Chondrocyte (in vitro differentiated cells): ENCODE measurements around the gene FANCG. TPM values are rescaled to one million over a fixed set of nuclear protein-coding genes. Genes with fewer than 3 reads are reported as not detected.
A peak's percentile ranks its signal among the peaks of the same experiment; 100 is the strongest.

Experiments
- DNase-seq: peaks from one replicate; pipeline ENCODE4 v3.0.0; 2021; ENCODE audit warnings: mixed read lengths, low spot score
- H3K27ac Mint-ChIP-seq: one replicate; pipeline ENCODE4 v1.8.0; 2021; ENCODE audit warnings: mild to moderate bottlenecking, moderate library complexity, mixed read lengths; ENCODE audit not compliant: unreplicated experiment
- H3K27me3 Mint-ChIP-seq: 2 replicates; pipeline ENCODE4 v1.8.0; 2021; ENCODE audit warnings: low read depth, mixed read lengths
- H3K36me3 Mint-ChIP-seq: 2 replicates; pipeline ENCODE4 v1.8.0; 2021; ENCODE audit warnings: low read depth, mixed read lengths
- H3K4me1 Mint-ChIP-seq: 2 replicates; pipeline ENCODE4 v1.8.0; 2021; ENCODE audit warnings: low read depth, mild to moderate bottlenecking, mixed read lengths
- H3K4me3 Mint-ChIP-seq: one replicate; pipeline ENCODE4 v1.8.0; 2021; ENCODE audit warnings: mild to moderate bottlenecking, moderate library complexity, mixed read lengths; ENCODE audit not compliant: unreplicated experiment
- H3K9me3 Mint-ChIP-seq: 2 replicates; pipeline ENCODE4 v1.8.0; 2021; ENCODE audit warnings: low read depth, mixed read lengths
- CTCF ChIP-seq: fragments of 200-600 bp; sonication (generic); IDR thresholded peaks from 2 replicates; pipeline ENCODE4 v1.5.0; 2021; ENCODE audit warnings: antibody characterized with exemption, mild to moderate bottlenecking, moderate library complexity
- total RNA-seq: library from RNA; stranded (reverse); gene quantifications from 3 replicates; pipeline ENCODE4 v1.2.1, GENCODE V29; 2021

The FANCG gene
- total RNA-seq, 1 donor from 2014 or later, result 14.9 TPM

DNA sequence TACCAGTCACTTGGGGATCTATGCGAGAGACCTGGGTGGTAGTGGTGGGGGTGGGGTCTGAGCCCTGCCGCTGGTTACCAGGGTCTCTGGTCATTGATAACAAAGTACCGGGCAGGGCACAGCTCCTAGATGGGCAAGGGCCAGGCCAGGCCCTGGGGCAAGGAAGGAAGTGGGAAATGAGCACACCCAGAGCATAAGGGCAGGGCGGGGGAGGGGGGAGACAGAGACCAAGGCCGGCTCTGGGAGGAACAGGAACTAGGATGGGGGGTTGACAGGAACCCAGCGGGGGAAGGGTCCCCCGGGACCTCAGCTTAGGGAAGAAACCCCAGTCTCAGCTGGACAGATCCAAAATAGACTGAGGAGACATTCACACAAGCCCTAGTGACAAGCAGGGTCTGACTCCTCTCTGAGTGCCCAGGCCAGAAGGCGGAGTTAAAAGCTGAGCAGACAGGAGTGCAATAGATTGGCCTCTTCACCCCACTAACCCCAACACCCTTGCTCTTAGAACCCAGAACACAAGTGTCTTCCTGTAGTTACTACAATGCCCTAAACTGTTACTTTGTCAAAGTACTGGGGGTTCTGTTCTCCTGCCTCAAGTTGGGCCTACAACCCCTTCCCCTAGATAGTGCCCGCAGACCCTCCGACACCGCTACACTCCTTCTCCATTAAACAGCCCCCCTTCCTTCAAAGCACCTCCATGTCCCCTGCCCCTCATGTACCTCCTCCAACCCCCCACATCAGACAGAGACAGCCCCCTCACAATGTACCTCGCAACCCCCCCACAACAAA lies 35.3 kb upstream of the FANCG start:
- no peaks in the 10 kb centered on the region for H3K36me3 Mint-ChIP-seq
- H3K27ac Mint-ChIP-seq, result peak overlapping the region; percentile 94
- no peak for DNase-seq
- peak overlapping the region; percentile 98 for H3K4me3 Mint-ChIP-seq
- H3K4me1 Mint-ChIP-seq, result peaks cover 51% of the 10 kb centered on the region
- no peaks in the 10 kb centered on the region for H3K27me3 Mint-ChIP-seq
- no peak for TF ChIP-seq CTCF
- no peaks in the 10 kb centered on the region for H3K9me3 Mint-ChIP-seq

DNA sequence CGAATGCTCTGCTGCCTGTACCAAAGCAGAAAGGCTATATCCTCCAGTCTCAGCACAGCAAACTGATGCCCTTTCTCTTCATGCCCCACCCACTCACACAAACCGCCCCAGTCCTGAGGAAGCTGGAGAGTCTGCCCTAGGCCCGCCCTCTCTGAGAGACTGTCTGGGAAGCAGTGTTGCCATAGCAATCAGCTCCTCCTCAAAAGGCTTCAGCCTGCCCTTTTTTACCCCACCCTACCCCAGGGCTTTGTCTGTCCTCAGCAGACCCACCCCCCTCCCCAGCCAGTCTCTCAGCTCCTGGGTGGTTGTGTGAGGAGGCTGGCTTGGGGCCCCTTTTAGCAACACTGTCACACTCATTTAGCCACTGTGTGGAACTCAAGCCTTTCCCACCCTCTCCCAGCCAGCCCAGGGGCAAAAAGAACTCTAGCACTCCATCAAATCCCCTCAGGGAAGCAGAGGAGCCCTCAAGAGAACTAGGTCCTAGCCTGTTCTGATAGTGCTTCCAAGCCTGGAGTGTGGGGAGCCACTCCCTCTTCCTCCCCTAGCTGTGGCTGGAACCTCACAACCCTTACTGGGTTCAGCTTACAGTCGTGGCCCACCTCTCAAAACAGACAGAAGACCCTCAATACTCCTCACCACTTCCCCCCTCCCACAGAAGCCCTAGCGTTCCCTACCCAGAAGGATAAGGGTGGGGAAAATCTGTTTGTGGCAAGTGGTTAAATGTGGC lies 34.5 kb upstream of the FANCG start:
- Mint-ChIP-seq H3K9me3 (no peaks in the 10 kb centered on the region), H3K4me3 (peak overlapping the region; percentile 98), H3K4me1 (peaks cover 59% of the 10 kb centered on the region), H3K27ac (peak overlapping the region; percentile 94), H3K27me3 (no peaks in the 10 kb centered on the region), H3K36me3 (no peaks in the 10 kb centered on the region)
- DNase-seq, result no peak
- no peak for TF ChIP-seq CTCF

- Mint-ChIP-seq H3K9me3 (no peaks in the 10 kb centered on the region), H3K4me3 (peak overlapping the region; percentile 86), H3K36me3 (peaks cover 4% of the 10 kb centered on the region), H3K27ac (peak overlapping the region; percentile 96), H3K4me1 (peaks cover 65% of the 10 kb centered on the region), H3K27me3 (no peaks in the 10 kb centered on the region)
- no peak for DNase-seq
- no peak for TF ChIP-seq CTCF
Observed at GRCh38 chr9:35112257-35113020, 32.7 kb upstream of the FANCG start.

- peaks cover 54% of the 10 kb centered on the region for H3K4me1 Mint-ChIP-seq
- H3K27me3 Mint-ChIP-seq, result no peaks in the 10 kb centered on the region
- H3K4me3 Mint-ChIP-seq, result peak overlapping the region; percentile 86
Observed at GRCh38 chr9:35111001-35111933, 31.5 kb upstream of the FANCG start.

More at GRCh38 chr9:35111001-35111933, 31.5 kb upstream of the FANCG start:
- peak; percentile 13 for TF ChIP-seq CTCF
- peak; percentile 99 for DNase-seq
- H3K27ac Mint-ChIP-seq, result peak overlapping the region; percentile 96
- H3K9me3 Mint-ChIP-seq, result no peaks in the 10 kb centered on the region
- peaks cover 4% of the 10 kb centered on the region for H3K36me3 Mint-ChIP-seq
